K562 (cell line): Measurements from ENCODE around the gene PTCH2. TPM values are rescaled to one million over a fixed set of nuclear protein-coding genes. Genes with fewer than 3 reads are reported as not detected.
A peak's percentile ranks its signal among the peaks of the same experiment; 100 is the strongest.

ENCODE experiments used
- ATAC-seq: fragments of 200-7000 bp; cut with Tn5 transposase; 3 replicates; pipeline ENCODE4 v1.9.1; 2020; ENCODE audit warnings: moderate library complexity
- BruUV-seq: library from RNA; stranded (reverse); fragments of 400-500 nt; replicated peaks from 2 replicates; lab custom pipeline; 2021; lab: Mats Ljungman, UMichigan
- CTCF ChIA-PET: fragments of 300-600 bp; formaldehyde crosslinking; extraction: SDS; loops from one replicate; lab custom pipeline; 2021; ENCODE audit warnings: low intra/inter-chr PET ratio; lab: Yijun Ruan, JAX
- POLR2A ChIA-PET: fragments of 300-600, 350-650 bp; sonication (Branson Sonifier 250); formaldehyde crosslinking; extraction: SDS; loops from one replicate; lab custom pipeline; 2021; ENCODE audit warnings: antibody characterized with exemption, inconsistent platforms; lab: Yijun Ruan, JAX
- DNase-seq, 4 experiments: peaks; one replicate each; pipeline versions ENCODE4 v3.0.0 to v3.0.0-alpha.2; 2011 to 2018; ENCODE audit warnings: low spot score in 3 of 4, mixed read lengths in 3 of 4; ENCODE audit errors: extremely low read depth in 1 of 4
- FAIRE-seq: peaks from 2 replicates; lab custom pipeline; 2011; peaks lifted over from hg19 to GRCh38; lab: Jason Lieb, UNC
- H2AFZ ChIP-seq: 2 replicates; pipeline ENCODE4 v1.6.0; 2011; ENCODE audit warnings: low read depth, low read length, control low read depth, inconsistent platforms
- H3K27ac ChIP-seq: fragments of 200-600 bp; 3 replicates; pipeline ENCODE4 v1.8.0; 2011; ENCODE audit warnings: low read depth, mild to moderate bottlenecking, control low read depth, inconsistent platforms, low read length, moderate library complexity, mixed read lengths; ENCODE audit errors: extremely low read depth
- H3K27me3 ChIP-seq, 2 experiments: fragments of 300-600 bp in 1 of 2; 2 replicates in 1 of 2; 3 replicates in 1 of 2; pipeline versions ENCODE4 v1.6.0 to v1.8.0; 2011; ENCODE audit warnings: inconsistent platforms in 2 of 2, low read length in 2 of 2, mild to moderate bottlenecking in 1 of 2, mixed read lengths in 1 of 2, moderate library complexity in 1 of 2; ENCODE audit not compliant: control insufficient read depth in 2 of 2, insufficient read depth in 2 of 2
- H3K36me3 ChIP-seq: fragments of 300-600 bp; 3 replicates; pipeline ENCODE4 v1.8.0; 2011; ENCODE audit warnings: mild to moderate bottlenecking, low read length, inconsistent platforms; ENCODE audit not compliant: control insufficient read depth, insufficient read depth
- H3K4me1 ChIP-seq, 2 experiments: fragments of 200-600 bp in 1 of 2; replicated peaks in 1 of 2; 2 replicates in 1 of 2; 3 replicates in 1 of 2; pipeline versions ENCODE4 v1.5.1 to v1.8.0; 2011; ENCODE audit warnings: inconsistent platforms in 2 of 2, low read length in 2 of 2, mild to moderate bottlenecking in 1 of 2, mixed read lengths in 1 of 2, moderate library complexity in 1 of 2; ENCODE audit not compliant: control insufficient read depth in 2 of 2, insufficient read depth in 2 of 2
- H3K4me2 ChIP-seq: 2 replicates; pipeline ENCODE4 v1.6.1; 2011; ENCODE audit warnings: low read length, control low read depth, inconsistent platforms, mixed read lengths; ENCODE audit not compliant: insufficient read depth
- H3K4me3 ChIP-seq: fragments of 200-600 bp; sonication (generic), shearing (Covaris generic); 2 replicates; pipeline ENCODE4 v1.5.1; 2016; ENCODE audit warnings: control low read depth, inconsistent platforms
- H3K79me2 ChIP-seq: fragments of 200-600 bp; 3 replicates; pipeline ENCODE4 v1.8.0; 2011; ENCODE audit warnings: low read length, inconsistent platforms; ENCODE audit not compliant: control insufficient read depth, insufficient read depth
- H3K9ac ChIP-seq, 2 experiments: 2 replicates each; pipeline versions ENCODE4 v1.6.0 to v1.6.1; 2011; ENCODE audit warnings: low read depth in 2 of 2, low read length in 2 of 2, control low read depth in 1 of 2, inconsistent platforms in 1 of 2, mild to moderate bottlenecking in 1 of 2, mixed read lengths in 1 of 2; ENCODE audit not compliant: insufficient read depth in 1 of 2
- H3K9me1 ChIP-seq: one replicate; pipeline ENCODE4 v1.6.0; 2011; ENCODE audit warnings: inconsistent platforms, mild to moderate bottlenecking, low read length, moderate library complexity; ENCODE audit not compliant: control insufficient read depth, insufficient read depth
- H3K9me3 ChIP-seq: replicated peaks from 2 replicates; pipeline ENCODE4 v1.5.1; 2011; ENCODE audit warnings: low read depth, low read length, inconsistent platforms; ENCODE audit not compliant: control insufficient read depth, insufficient read depth
- H4K20me1 ChIP-seq: replicated peaks from 2 replicates; pipeline ENCODE4 v1.6.1; 2011; ENCODE audit warnings: low read length, inconsistent platforms, mixed read lengths; ENCODE audit not compliant: control insufficient read depth, insufficient read depth
- EHMT2 ChIP-seq: fragments of 450-650 bp; IDR thresholded peaks from 2 replicates; pipeline ENCODE4 v1.6.1; 2018; ENCODE audit warnings: antibody characterized with exemption
- FUS ChIP-seq: fragments of 200-400 bp; formaldehyde crosslinking; optimal IDR thresholded peaks from 2 replicates; pipeline ENCODE3; 2017; ENCODE audit warnings: low read depth, low read length
- HDAC8 ChIP-seq: fragments of 450-650 bp; IDR thresholded peaks from 2 replicates; pipeline ENCODE4 v1.6.1; 2016; ENCODE audit warnings: mild to moderate bottlenecking, missing genetic modification characterization, moderate library complexity, missing compliant biosample characterization
- IRF2 ChIP-seq: sonication (generic); formaldehyde crosslinking; IDR thresholded peaks from 2 replicates; pipeline ENCODE4 v1.8.1; 2022; ENCODE audit warnings: mild to moderate bottlenecking, missing genetic modification reagents
- RBM17 ChIP-seq: fragments of 200-400 bp; formaldehyde crosslinking; IDR thresholded peaks from 2 replicates; pipeline ENCODE4 v1.6.1; 2017; ENCODE audit warnings: low read depth, mild to moderate bottlenecking, low read length, borderline replicate concordance
- SMARCE1 ChIP-seq: fragments of 450-650 bp; IDR thresholded peaks from 2 replicates; pipeline ENCODE4 v1.7.1; 2016; ENCODE audit warnings: mild to moderate bottlenecking
- ZNF143 ChIP-seq: sonication (generic); formaldehyde crosslinking; IDR thresholded peaks from 2 replicates; pipeline ENCODE4 v1.9.0; 2022; ENCODE audit warnings: mild to moderate bottlenecking, missing genetic modification reagents
- WGBS: fragments of 100-300 bp; shearing (Covaris generic); methylation state at CpG from one replicate; pipeline ENCODE4 v1.1.6; 2016; ENCODE audit warnings: low coverage, mixed read lengths; ENCODE audit not compliant: insufficient coverage; ENCODE audit errors: missing lambda C conversion rate; 5-methylcytosine and 5-hydroxymethylcytosine counted together
- in situ Hi-C: fragments of 300-500 bp; cut with MboI; formaldehyde crosslinking; loops from 4 replicates; pipeline ENCODE4 v1.15.0; 2018; ENCODE audit warnings: inconsistent platforms, mixed read lengths
- intact Hi-C: fragments of 100-400 bp; cut with micrococcal nuclease; formaldehyde crosslinking; loops from 2 replicates; pipeline ENCODE4 v1.14.2; 2022
- polyA plus RNA-seq, 8 experiments: library from polyadenylated mRNA; depleted of rRNA in 4 of 8; stranded (reverse) in 5 of 8; unstranded in 3 of 8; fragments of >200 nt; fragmentation: Nextera tagmentation in 2 of 8; fragmentation: Illumina TruSeq in 1 of 8; extraction: Ambion mirVana in 2 of 8; extraction: Trizol in 1 of 8; gene quantifications; 2 replicates each; pipeline versions ENCODE4 v1.2.1 to v1.2.3, GENCODE V29; 2011 to 2014; ENCODE audit warnings: inconsistent platforms in 1 of 8, missing spikeins in 1 of 8
- total RNA-seq, 7 experiments: library from RNA; depleted of rRNA in 6 of 7; stranded (reverse); fragments of >200 nt in 6 of 7; fragmentation: Illumina TruSeq in 2 of 7; extraction: Trizol in 2 of 7; gene quantifications; 2 replicates each; pipeline versions ENCODE4 v1.2.1 to v1.2.3, GENCODE V29; 2011 to 2021; ENCODE audit warnings: low replicate concordance in 1 of 7
- TF ChIP-seq, protein P1 (sequence below): sonication (generic); formaldehyde crosslinking; IDR thresholded peaks from 2 replicates; pipeline ENCODE4 v1.8.0; 2022; ENCODE audit warnings: mild to moderate bottlenecking, missing genetic modification reagents, borderline replicate concordance
- TF ChIP-seq, protein P2 (sequence below), 2 experiments: fragments of 200-800 bp in 1 of 2; sonication (Bioruptor generic) in 1 of 2; sonication (generic) in 1 of 2; formaldehyde crosslinking in 1 of 2; IDR thresholded peaks in 1 of 2; conservative IDR thresholded peaks in 1 of 2; 2 replicates each; pipeline versions ENCODE4 v1.5.0 to v1.6.1; 2016 to 2020; ENCODE audit warnings: missing compliant biosample characterization in 1 of 2, missing genetic modification characterization in 1 of 2, missing genetic modification reagents in 1 of 2

Gene PTCH2
- total and polyA plus RNA-seq, 9 of the 15 experiments (the other 6 are each of a cell fraction or from before 2014, with no cell fraction given), result 0.15 to 27.3 (median 0.48) TPM; not detected in 1

DNA sequence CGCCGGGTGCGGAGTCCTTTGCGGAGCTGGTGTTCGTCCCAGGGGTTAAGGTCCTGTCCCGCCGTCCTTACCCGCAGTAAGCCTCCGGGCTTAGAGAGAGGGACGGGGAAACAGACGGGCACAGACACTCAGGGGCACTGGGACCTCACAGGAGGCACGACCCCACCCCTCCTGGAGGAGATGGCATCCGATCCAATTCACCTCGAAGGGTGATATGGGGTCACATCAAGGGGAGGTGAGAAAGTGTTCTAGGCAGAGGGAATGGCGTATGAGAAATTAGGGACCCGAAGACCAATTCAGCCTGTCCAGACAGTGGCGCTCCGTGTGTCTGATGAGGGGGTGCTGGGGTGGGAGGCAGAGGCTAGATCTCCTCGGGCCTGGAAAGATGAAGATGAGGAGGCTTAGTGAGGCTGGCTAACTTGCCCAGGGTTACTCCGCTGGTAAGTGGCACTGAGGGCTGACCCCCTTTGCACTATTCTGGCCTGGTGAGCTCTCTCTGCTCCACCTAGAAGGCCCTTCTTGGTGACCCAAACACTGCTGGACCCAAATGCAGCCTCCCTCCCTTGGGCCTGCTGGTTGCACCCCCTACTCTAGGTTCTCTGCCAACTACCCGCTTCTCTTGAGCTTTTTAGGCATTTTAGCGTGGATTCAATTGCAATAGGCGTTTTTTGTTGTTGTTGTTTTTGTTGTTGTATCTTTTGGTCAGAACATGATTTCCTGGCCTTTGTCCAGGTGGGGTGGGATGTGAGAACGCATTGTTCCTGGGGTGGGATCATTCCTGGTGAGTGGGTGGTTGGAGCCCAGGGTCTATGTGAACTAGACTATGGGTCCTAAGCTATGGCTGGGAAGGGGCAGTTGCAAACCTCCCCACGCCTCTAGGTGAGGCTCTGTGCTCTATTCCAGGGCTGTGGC, 22.5 kb downstream of the PTCH2 start:
- H2AFZ ChIP-seq, result peak overlapping the region; percentile 98
- FAIRE-seq, result no peak
- H3K9me3 ChIP-seq, result no peaks in the 10 kb centered on the region
- ChIA-PET CTCF (interaction anchor here (1.2 kb wide), 1 partner anchor 89 kb away, joined by 4 read pairs; the partner anchor contains the start of gene RNU5D-1), POLR2A (interaction anchor here (0.6 to 9.2 kb wide), 24 partner anchors 11 to 840 kb away, joined by 3 to 594 read pairs (median 6); partner anchors contain the start of genes BEST4, BTBD19, CCDC163 and DYNLT4)
- no peaks in the 10 kb centered on the region for H3K9me1 ChIP-seq
- 32% methylated on average over 25 of the region's 25 CpGs for WGBS
- H3K4me2 ChIP-seq, result peak overlapping the region; percentile 98
- H3K9ac ChIP-seq, result peak overlapping the region; percentile 90 to 98
- H3K4me3 ChIP-seq, result peak overlapping the region; percentile 36
- no peaks in the 10 kb centered on the region for H3K36me3 ChIP-seq
- DNase-seq, result peak in 3 of 4 experiments; percentile 42 to 45 (median 43)
- peak overlapping the region; percentile 100 for H3K27ac ChIP-seq
- BruUV-seq, result TSS peak; percentile 94
- H3K79me2 ChIP-seq, result no peaks in the 10 kb centered on the region
- H3K4me1 ChIP-seq, result peaks cover 13 to 28% of the 10 kb centered on the region in 2 experiments
- peak; percentile 2 for ATAC-seq
- H3K27me3 ChIP-seq, result no peaks in the 10 kb centered on the region
- no peaks in the 10 kb centered on the region for H4K20me1 ChIP-seq
- intact Hi-C loops (no loop called here), in situ Hi-C loops (loop anchor here (5.0 kb wide), 1 partner anchor 88 kb away; the partner anchor contains the start of gene RNU5D-1)
- TF ChIP-seq, protein P1, sequence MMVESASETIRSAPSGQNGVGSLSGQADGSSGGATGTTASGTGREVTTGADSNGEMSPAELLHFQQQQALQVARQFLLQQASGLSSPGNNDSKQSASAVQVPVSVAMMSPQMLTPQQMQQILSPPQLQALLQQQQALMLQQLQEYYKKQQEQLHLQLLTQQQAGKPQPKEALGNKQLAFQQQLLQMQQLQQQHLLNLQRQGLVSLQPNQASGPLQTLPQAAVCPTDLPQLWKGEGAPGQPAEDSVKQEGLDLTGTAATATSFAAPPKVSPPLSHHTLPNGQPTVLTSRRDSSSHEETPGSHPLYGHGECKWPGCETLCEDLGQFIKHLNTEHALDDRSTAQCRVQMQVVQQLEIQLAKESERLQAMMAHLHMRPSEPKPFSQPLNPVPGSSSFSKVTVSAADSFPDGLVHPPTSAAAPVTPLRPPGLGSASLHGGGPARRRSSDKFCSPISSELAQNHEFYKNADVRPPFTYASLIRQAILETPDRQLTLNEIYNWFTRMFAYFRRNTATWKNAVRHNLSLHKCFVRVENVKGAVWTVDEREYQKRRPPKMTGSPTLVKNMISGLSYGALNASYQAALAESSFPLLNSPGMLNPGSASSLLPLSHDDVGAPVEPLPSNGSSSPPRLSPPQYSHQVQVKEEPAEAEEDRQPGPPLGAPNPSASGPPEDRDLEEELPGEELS, result no peak
- TF ChIP-seq IRF2 (no peak), HDAC8 (peak; percentile 73; the same call in 1 of the 2 replicates), ZNF143 (CRISPR knock-in tag) (peak; percentile 67), RBM17 (no peak), SMARCE1 (no peak), FUS (no peak), EHMT2 (no peak)
- TF ChIP-seq, protein P2, sequence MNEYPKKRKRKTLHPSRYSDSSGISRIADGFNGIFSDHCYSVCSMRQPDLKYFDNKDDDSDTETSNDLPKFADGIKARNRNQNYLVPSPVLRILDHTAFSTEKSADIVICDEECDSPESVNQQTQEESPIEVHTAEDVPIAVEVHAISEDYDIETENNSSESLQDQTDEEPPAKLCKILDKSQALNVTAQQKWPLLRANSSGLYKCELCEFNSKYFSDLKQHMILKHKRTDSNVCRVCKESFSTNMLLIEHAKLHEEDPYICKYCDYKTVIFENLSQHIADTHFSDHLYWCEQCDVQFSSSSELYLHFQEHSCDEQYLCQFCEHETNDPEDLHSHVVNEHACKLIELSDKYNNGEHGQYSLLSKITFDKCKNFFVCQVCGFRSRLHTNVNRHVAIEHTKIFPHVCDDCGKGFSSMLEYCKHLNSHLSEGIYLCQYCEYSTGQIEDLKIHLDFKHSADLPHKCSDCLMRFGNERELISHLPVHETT (CRISPR knock-in tag; conservative IDR thresholded peaks at IDR 0.05 in 1 of 2, IDR thresholded peaks at IDR 0.05 in 1 of 2), result 0 out of 4 replicates have a peak, but pooled peaks of 1 of the 2 experiments have one; percentile 16
